SH-SY5Y (cell line): Measurements from ENCODE around the gene CHD6.

Experiments used
- GATA2 ChIP-seq: IDR thresholded peaks from 2 replicates; pipeline ENCODE4 v1.6.1; 2011; ENCODE audit warnings: mild to moderate bottlenecking, low read depth, low read length
- GATA3 ChIP-seq: IDR thresholded peaks from 2 replicates; pipeline ENCODE4 v1.6.1; 2011; ENCODE audit warnings: low read depth, mild to moderate bottlenecking, low read length, moderate library complexity

DNA sequence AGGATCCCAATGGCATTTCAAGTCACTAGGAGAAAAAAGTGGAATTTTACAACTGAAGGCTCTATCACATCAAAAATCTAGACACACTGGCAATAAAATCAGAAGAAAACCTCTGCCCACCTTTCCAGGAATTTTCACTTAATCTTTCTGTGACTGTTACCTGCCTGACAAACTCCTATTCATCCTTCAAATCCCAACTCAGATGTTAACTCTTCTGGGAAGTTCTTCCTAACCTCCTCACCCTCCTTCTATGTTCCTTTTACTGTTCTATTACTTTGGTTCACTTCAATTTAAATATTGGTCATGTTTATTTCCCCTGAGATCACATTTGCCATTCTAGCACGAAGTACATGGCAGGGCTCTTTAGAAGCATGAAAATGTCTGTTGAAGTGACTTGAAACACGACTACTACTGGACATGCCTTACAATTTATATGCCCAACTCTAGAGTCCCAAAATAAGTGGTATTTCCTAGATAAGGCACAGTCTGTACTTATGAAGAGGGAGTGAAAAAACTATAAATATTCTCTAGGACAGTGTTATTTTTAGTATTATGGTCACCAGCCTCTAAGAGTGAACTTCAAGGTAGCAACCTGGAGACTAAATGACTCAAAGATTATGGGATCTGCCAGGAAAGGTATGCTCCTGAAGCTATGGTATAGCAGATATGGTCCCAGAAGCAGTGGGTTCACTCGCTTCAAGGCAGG lies 17.1 kb downstream of the CHD6 start:
- TF ChIP-seq GATA2 (no peak), GATA3 (no peak)
